Activated T-cell treated with anti-CD3 and anti-CD28 coated beads for 24 hours (primary cell): ENCODE measurements around the gene MCAM.

ENCODE experiments used
- DNase-seq: peaks from one replicate; pipeline ENCODE4 v3.0.0-alpha.2; 2020; ENCODE audit warnings: low read depth

The MCAM gene

DNA sequence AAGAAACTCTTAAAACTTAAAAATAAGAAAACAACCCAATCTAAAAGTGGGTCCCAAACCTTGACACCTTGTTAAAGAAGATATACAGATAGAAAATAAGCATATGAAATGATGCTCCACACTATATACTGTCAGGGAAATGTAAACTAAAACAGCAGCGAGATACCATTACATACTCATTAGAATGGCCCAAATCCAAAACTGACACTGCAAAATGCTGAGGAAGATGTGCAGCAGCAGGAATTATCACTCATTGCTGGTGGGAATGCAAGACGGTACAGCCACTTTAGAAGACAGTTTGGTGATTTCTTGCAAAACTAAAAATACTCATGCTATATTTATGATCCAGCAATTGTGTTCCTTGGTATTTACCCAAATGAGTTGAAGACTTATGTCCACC is 12.4 kb upstream of the MCAM start:
- DNase-seq: no peak

DNA sequence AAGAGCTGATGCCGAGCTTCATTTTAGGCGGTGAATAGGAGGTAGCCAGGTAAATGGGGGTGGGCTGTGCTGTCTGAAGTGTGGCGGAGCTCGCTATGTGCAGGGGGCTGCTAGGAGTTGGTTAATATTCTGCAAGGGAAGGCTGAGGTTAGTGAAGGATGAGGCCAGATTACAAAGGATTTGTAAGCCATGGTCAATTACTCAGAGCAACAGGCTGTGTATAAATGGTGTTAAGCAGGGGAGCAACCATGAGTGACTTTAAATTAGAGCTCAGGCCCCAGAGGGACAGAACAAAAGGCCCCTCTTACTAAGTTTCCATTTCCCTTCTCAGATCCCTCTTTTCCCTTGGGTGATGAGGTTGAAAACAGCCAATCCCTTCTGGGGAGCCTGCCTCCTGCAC is 7.3 kb upstream of the MCAM start:
- DNase-seq: no peak

DNA sequence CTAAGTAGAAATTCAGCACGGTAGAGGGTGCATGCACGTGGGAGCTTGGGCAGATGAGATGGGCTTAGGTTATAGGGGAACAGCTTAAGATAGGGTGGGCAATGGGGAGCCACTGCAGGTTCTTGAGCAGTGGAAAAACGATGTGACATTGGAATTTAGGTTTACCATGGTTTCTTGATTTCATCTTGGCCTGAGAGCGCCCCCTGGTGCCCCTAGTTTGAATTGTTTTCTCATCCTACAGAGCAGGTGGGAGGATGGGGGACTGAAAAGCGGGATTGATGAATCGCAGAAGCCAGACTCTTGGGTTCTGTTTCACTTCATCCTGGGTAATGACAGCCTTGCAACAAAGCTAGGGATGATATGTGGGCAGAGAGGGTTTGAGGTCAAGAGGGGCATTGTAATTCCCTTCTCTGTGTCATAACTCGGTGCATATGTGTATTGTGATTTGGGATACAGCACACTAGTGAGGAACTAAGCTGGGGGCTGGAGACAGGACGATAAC is 6.7 kb upstream of the MCAM start:
- peak; percentile 64 for DNase-seq

DNA sequence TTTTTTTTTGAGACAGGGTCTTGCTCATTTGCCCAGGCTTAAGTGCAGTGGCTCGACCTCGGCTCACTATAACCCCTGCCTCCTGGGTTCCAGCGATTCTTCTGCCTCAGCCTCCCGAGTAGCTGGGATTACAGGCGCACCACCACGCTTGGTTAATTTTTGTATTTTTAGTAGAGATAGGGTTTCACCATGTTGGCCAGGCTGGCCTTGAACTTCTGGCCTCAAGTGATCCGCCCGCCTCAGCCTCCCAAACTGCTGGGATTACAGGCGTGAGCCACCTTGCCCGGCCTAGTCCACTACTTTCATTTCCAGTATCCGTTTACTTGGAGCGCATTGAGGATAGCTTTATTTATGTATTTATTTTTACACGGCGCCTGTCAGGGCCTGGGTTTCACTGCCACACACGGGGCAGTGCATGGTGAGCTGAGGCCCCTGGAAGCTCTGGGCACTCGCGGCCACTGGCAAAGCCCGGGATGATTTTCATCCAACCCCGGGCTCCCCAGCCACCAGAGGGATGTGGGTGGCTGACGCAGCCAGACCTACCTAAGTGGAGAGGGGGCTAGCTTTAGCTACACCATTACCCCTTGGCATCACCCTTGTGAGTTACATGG is 6.1 kb upstream of the MCAM start:
- DNase-seq: no peak

DNA sequence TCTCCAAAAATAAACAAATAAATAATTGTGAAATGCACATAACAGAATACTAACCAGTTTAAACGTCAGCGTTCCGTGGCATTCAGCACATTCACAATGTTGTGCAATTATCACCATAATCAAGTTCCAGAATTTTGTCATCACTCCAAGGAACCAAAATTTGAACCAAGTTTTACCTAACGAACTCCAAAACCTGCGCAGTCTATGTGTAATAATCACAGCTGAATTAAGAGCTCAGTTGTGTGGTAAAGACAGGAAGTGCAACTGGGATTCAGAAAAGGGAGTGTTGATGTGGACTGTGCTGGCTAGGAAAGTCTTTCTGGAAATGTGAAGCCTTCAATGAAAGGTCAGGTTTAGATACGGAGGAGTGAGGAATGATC is 5.4 kb upstream of the MCAM start:
- no peak for DNase-seq

DNA sequence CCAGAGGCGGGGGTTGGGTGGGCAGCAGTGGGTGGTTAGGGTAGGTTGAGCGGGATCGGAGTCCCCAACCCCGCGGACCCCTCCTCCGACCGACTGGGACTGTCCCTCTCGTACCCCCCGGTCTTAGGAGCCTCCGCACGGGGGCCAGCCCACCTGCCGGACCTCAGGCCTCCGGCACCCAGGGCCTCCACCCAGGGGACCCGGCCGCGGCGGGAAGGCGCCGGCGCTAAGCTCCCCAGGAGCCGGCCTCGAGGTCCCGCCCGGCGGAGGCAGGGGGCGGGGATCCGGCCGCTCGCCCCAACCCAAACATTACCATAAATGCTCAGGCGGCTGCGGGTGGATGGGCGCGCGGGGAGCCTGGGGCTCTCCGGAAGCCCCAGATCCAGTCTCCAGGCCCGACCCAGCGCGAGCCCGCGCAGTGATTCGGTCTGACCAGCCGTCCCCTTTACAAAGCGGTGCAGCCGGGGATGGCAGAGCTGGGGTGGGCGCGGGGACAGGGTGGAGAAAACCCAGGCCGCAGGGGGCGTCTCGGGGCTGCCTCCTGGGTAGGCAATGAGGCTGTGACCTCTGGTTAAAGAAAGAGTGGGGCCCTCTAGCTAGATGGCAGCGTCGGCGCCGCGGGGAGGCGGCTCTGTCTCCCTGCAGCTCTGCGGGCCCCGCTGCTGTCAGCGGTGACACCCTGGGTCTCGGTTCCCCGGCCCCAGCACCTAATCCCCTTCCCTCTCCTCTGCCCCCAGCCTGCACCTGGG is 4.0 kb upstream of the MCAM start:
- DNase-seq: peak; percentile 30

DNA sequence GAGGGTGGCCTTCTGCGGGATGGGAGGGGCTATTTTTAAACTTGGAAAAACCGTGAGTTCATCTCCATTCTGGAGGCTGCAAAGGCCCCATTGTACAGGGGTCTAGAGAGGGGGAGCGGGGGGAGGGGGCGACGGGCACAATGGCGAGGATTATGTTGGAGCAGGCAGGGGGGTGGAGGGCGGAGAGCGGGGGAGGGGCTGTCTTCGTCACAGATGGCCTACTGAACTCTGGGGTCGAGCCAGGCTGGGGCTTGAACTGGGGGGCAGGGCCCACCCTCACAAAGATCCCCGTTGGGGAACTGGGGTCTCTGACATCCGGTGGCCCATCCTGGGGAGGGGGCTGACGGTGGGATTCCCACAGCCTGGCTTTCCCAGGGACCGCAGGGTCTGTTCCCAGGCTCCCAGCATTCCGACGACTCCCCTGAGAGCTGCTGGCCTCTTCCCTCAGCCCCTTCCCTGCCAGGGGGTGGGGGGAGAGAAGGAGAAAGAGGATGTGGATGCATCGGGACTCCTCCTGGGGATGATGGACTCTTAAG is 3.4 kb upstream of the MCAM start:
- no peak for DNase-seq

DNA sequence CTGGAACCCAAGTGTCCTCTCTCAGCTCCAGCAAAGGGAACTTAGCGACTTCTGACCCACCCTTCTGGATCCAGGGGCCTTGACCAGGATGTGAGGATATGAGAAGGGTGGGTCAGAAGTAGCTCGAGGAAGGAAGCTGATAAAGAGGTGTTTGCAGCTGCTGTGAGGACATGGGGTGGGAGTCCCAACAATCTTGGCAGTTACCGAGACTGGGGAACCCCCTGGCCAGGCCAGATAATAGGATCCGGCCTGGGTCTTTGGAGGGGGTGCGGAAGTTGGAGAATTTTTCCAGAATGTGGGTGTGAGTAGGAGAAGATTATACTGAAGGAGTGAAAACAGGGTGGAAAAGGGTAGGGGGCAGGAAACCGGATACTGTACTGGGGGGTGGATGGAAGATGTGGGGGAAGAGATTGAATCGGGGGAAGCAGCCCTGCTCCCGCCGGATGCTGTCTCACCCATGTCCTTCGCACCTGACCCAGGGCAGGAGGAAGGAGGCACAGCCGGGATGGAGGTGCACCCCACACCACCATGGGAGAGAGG is 2.8 kb upstream of the MCAM start:
- no peak for DNase-seq

DNA sequence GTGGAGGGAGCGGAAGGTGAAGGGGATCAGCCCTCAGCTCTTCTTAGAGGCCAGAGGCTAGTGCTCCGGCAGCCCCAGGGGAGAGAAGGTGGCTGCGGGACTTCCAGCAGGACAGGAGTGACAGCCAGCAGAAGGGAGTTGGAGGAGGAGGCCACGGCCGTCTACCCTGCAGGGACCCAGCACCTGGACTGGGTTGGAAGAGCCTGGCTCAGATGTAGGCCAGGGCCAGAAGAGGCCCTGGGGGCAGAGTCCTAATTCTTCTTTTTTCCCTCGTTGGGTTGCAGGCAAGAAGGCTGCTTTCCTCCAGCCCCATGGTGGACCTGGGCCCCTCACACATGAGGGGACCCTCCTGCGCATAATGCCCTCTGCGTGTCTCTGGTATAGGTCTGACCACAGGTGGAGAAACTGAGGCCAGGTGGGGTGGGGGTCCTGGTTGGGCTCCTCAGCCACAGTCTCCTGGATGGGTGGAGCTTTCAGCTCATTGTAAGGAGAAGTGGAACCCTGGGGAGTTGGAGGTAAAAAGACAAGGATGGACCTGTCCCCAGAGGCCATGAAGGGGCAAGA is 2.3 kb upstream of the MCAM start:
- no peak for DNase-seq

DNA sequence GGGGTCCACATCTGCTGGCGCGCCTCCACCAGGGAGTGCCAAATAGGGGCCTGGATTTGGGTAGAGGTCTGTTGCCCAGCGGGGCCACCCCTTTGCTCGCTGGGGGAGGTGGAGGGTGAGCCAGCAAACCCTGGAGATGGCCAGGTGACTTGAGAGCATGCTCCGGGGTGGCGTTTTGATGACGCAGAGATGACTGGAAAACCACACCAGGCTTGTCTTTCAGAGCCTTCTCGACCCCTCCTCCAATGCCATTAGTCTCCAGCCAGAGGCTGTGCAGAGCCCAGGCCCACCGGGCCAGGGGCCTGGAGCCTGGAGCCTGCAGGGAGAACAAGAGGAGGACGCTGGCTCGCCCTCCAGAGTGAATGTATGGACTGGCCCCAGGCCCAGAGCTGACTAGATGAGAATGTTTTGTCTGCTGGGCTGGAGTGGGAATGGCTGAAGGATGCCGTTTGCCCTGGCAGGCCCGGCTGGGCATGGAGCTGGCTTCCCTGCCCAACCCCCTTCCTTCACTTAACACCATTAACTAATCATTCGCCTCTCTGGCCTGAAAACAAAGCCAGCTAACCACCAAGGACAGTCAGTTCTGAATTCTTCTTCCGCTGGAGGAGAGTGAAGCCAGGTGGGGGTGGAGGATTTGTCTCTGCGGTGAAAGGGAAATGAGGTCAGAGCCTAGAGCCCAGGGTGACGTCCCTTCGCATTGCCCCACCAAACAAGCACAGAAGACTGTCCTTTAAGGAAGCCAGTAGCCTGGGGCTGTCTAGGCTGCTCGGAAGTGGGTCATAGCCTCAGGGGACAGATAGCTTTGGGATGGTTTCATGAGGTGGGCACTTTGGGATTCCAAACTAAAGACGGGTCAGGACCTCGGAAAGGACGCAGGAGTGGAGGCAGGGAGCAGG is 1.6 kb upstream of the MCAM start:
- DNase-seq: no peak

DNA sequence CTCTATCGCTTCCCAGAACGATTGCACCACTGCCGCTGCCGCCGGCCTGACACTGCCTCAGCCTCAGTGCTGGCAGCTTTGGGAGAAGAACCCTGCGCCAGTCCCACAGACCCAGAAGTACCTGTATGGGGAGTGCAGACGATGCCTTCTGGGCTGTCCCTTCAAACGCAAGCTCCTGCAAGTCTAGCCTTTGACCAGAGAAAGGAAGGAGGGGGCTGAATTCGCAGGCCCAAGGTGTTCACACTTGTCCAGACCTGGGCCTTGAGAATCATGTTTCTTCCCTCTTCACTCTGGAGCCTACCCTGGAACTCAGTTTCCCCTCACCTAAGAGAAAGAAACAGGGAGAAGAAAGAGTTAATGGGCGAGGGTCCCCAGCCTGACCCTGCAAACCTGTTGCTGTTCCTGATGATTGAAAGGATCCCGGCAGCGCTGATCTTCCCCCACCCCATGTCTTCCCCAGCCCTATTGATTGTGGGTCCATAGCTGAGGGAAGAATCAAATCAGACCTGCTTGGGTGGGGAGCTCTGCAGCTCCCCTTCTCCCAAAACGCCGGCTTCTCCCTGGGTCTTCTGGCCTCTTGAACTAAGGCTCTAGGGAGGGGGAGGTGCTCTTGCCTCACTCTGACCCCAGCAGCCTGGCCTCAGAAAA is 786 bp upstream of the MCAM start:
- no peak for DNase-seq

DNA sequence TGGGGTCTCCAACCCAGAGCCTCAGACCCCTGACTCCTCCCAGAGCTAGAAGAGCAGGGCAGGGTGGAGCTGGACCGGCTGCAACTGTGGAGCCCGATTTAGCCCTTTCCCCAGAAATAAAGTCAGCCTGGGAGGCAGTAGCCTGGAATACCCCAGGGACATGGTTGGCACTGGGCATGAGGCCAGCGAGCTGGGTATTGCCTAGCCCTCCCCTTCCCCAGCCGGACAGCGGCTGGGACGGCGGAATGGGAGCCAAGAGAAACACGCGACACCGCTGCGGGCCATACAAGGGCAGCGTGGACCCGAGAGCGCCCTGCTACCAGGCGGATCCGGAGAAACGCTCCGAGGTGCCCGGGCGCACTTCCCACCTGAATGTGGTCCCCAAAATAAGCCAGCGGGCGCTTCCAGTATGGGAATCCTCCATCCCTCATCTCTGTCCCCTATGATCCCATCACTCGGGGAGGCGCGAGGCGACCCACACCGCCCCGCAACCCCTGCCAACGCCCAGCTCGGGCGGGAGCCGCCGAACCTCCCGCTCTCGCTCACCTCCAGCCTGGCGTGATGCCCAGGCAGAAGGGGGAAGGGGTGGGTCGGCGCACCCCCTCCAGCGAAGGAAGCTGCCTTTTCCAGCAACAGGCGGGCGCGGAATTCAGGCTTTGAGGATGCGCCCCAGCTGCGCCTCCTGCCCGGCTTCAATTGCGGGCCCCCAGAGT is 758 bp downstream of the MCAM start:
- DNase-seq: no peak

DNA sequence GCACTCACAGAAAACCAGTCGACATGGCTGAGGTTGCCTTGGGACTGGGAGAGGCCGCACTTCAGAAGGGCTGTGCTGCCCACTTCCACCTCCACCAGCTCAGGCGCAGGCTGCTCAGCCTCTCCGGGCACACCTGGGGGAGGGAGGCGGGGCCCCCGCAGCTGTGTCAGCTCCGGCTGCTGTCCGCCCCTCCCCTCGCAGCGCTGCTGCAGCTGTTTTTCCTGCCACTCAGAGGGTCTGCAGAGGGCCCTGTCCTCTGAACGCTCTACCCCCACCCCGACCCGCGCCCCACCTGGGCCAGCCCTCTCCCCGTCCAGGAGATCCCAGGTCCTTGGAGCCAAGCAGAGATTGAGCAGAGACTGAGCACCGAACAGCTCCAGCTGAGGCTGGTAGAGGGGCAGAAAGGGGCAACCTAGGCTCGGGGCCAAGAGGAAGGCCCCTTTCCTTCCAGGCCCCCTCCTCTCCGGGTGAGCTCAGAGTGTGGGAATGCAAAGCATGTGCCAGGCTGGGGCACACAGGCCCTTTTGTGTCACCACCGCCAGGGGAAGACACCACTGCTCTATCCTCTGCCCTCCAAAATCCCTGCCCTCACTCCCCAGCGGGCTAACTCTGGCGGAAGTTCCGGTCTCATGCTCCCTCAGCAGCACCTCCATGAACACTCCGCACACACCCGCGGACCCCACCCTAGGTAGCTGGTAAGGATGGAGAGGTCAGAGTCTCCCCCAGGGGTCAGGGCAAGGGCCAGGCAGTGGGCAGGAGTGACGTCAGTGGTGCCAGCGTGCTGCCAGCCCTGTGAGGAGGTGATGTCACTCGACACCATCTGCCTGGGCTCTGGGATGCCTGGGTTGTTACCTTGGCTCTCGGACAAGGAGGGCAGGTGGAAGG is 1.6 kb downstream of the MCAM start:
- no peak for DNase-seq

DNA sequence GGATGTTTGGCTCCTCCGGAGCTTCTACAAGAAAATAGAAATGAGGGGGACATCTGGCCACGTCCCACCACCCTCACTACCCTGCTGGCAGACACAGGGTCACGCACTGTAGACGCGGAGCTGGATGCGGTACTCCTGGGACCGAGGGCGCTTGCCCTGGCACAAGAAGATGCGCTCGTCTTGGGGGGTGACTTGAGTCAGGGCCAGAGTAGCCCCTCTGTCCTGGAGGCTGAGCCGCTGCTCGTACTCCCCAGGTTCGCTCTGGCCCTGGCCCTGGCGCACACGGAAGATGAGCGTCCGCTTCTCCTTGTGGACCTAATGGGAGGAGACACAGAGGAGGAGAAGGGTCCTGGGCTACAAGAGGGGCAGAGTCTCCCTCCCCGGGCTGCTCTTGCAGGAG is 2.2 kb downstream of the MCAM start:
- DNase-seq: no peak

DNA sequence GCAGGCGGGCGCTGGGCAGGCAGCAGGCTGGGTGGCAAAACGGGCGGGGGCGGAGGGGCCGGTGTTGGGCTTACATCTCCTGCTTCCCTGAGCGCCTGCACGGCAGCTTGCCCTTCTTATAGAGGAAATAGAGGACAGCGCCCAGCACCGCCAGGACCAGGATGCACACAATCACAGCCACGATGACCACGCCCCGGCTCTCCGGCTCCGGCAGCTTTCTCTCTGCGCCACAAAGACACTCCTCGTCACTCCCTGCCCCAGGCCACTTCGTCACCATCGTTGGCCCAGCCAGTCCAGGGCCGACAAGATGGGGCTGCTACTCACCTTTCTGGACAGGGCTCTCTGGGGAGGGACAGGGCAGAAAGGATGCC is 6.3 kb downstream of the MCAM start:
- no peak for DNase-seq

DNA sequence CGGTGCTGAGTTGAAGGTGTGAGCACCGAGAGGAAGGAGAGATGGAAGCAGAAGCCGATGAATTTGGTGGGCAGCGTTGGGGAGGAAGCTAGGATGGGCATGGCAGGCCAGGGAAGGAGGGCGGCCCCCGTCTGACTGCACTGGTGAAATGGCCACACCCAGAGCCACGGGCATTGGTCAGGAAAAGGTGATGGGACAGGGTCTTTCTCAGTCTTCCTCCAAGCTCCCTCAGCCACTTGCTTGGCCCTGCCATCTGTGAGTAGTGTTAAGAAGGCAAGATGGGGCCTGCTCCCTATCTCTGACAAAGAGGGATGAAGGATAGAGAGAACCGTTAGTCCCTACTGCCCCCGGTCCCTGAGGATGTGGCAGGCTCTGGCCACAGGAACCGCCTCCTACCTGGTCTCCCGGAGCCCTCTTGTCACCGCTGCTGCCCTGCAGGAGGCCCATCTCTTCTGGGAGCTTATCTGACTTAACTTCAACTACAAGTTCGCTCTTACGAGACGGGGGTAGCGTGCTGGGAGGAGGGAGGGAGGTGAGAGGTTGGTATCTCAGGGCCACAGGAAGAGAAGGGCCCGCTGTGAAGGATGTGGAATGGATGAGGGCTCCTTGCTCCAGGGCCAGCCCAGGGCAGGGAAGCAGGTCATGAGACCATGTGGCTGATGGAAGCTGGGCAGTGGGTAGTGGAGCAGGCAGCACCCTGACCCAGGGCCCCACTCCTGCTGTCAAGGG is 6.8 kb downstream of the MCAM start:
- no peak for DNase-seq

DNA sequence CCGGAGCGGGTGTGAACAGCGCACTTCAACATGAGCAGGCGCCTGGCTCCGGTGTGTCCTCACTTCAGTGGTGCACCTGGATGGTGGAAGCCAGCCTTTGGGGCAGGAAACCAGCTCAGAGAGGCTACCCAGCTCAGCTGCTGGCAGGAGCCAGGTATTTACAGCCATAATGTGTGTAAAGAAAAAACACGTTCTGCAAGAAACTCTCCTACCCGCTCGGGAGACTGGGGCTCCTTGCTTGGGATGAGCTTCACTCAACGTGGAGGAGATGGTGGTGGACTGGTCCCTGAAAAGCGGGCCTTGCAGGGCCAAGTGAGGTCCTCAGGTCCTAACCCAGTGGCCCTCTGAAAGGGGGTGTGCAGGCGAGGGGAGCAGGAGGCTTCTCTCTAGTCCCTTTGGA is 7.5 kb downstream of the MCAM start:
- no peak for DNase-seq

DNA sequence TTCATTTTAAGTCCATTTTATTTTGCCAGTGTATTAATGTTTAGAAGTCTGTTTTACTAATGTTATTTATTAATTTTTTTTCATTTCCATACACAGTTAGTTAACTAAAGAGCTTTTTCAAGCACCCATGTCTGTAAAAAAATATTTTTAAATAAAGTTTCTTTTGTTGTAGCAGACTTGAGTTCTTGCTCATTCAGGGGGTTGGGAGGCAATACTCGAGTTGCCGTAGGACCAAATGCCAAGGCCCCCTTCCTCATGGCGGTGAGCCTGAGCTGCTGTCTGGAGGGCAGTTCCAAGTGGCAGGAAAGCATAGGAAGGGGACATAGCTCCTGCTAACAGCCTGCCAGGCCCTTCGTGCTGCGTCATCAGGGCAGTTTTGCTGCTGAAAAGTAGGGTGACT is 9.0 kb downstream of the MCAM start:
- DNase-seq: no peak

DNA sequence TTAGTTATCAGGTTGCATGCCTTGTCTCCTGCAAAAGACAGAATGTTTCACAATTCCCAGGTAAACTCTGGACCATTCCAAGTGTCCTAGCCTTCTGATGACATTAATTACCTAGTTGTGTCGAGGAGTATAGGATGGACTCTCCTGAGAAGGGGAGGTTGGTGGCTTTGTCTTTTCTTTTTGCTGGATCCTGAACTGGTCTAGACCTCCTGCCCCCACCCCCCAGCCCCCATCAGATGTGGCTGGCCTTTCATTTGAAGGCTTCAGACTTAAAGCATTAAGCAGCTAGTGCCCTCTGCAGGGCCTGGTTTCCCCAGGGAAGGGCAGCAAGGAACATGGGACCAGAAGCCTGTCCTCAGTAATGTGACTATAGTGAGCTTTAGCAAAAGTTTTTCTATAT is 9.7 kb downstream of the MCAM start:
- DNase-seq: no peak
